ENCODE measurements around the gene KDM4B.

DNA sequence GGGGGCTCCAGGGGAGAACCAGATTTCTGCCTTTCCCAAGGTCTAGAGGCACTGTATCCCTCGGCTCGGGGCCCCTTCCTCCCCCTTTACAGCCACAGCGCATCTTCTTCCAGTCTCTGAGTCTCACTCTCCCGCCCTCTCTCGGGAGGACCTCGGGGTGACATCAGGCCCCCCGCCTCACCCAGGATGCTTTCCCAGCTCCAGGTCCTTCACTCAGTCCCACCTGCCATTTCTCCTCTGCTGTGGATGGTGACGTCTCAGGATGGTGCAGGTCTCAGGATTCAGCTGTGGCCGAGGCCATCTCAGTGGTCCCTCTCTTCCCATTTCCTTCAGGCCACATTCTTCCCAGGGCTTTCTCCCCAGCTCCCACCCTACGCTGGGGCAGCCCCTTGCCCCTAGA is 13.6 kb upstream of the KDM4B start:
- TF ChIP-seq, protein P1, sequence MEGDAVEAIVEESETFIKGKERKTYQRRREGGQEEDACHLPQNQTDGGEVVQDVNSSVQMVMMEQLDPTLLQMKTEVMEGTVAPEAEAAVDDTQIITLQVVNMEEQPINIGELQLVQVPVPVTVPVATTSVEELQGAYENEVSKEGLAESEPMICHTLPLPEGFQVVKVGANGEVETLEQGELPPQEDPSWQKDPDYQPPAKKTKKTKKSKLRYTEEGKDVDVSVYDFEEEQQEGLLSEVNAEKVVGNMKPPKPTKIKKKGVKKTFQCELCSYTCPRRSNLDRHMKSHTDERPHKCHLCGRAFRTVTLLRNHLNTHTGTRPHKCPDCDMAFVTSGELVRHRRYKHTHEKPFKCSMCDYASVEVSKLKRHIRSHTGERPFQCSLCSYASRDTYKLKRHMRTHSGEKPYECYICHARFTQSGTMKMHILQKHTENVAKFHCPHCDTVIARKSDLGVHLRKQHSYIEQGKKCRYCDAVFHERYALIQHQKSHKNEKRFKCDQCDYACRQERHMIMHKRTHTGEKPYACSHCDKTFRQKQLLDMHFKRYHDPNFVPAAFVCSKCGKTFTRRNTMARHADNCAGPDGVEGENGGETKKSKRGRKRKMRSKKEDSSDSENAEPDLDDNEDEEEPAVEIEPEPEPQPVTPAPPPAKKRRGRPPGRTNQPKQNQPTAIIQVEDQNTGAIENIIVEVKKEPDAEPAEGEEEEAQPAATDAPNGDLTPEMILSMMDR (conservative IDR thresholded peaks at IDR 0.05 in 1 of 2, IDR thresholded peaks at IDR 0.05 in 1 of 2; ENCODE audit: low read depth in 1 of 2, low read length in 2 of 2): no peak
- TF ChIP-seq EZH2 (IDR thresholded peaks at IDR 0.05; ENCODE audit: low read length, missing control alignments): no peak
